COR-L47 (cell line): ENCODE results near the gene TLCD4.

Experiments used
- DNase-seq: peaks from one replicate; lab custom pipeline; 2025; lab: John Stamatoyannopoulos, UW

TLCD4 gene

GRCh38 chr1:95095833-95096217, 21.3 kb upstream of the TLCD4 start:
- no peak for DNase-seq

- no peak for DNase-seq
Observed at GRCh38 chr1:95096218-95096841, 20.8 kb upstream of the TLCD4 start.

DNA sequence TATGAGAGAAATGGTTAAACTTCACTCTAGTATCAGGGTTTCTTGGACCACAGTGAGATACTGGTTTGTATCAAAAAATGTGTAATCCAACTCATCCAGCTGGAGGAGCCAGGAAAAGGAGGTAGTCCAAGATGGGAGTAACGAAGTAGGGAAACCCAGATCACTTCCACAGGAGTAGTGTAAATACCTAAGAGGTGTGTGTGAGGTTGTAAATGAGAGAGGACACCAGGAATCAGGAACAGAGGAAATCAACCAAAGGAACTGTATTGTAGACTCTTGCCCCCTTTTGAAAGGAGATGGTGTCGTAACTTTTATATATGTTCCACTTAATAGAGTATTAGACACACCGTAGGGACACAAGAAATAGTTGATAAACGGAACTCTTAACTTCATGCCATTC, 19.7 kb upstream of the TLCD4 start:
- DNase-seq: no peak

DNA sequence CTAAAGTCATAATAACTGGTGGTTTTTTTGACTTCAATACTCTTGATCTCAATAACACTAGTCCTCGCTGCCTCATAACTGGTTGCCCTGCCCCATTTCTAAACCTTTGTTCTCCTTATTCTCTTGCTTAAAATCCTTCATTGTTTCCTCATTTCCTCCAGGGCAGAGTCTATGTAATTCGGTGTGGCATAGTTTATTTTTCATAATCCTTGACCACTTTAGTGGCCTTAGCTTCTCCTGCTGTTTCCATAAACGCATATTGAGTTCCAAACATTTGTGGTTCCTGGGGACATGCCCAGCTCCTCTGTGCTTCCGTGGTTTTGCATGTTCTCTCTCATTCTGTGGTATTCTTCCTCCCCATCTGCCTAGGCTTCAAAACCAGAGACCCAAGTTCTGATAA, 19.0 kb upstream of the TLCD4 start:
- DNase-seq: no peak

DNA sequence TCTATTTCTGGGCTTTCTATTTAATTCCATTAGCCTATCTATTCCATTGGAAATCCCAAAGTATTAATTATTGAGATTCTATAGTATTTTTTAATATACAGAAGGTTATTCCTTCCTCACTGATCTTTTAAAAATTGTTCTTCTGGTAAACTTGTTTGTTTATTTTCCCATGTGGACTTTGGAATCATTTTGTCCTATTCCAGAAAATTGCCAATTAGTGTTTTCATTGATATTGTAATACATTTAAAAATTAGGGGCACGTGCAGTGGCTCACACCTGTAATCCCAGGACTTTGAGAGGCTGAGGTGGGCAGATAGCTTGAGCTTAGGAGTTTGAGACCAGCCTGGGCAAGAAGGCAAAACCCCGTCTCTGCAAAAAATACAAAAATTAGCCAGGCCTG, 8.4 kb upstream of the TLCD4 start:
- DNase-seq: no peak

DNA sequence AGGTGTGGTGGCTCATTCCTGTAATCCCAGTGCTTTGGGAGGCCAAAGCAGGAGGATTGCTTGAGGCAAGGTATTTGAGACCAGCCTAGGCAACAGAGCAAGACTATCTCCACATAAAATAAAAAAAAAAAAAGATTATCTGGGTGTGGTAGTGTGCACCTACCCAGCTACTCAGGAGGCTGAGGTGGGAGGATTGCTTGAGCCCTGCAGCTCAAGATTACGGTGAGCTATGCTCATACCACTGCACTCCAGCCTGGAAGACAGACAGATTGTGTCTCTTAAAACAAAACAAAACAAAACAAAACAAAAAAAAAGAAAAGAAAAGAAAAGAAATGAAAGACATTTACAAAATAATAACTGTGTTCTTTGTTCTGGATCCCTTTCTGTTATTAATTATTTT, 6.1 kb upstream of the TLCD4 start:
- DNase-seq: no peak

- DNase-seq: no peak
Observed at GRCh38 chr1:95113684-95114083, 3.5 kb upstream of the TLCD4 start.

DNA sequence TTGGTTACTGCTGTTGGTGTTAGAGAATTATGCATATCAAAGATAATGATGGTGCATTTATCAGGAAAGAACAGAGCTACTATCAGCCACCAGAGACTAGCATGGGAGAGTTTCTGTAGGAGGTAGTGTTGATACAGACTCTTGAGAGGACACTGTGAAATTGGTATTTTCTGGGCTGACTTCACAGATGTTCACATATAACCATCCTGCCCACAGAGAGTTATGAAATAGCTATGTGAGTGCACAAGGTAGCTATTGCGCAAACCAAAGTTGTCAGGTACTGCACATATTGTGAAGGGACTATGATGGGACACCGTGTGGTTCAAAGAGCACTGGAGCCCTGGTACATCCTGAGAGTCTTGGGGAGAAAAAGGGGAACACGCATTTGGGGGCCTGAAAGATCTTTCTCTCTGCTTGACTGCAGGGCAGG, 1.4 kb upstream of the TLCD4 start:
- DNase-seq: no peak

DNA sequence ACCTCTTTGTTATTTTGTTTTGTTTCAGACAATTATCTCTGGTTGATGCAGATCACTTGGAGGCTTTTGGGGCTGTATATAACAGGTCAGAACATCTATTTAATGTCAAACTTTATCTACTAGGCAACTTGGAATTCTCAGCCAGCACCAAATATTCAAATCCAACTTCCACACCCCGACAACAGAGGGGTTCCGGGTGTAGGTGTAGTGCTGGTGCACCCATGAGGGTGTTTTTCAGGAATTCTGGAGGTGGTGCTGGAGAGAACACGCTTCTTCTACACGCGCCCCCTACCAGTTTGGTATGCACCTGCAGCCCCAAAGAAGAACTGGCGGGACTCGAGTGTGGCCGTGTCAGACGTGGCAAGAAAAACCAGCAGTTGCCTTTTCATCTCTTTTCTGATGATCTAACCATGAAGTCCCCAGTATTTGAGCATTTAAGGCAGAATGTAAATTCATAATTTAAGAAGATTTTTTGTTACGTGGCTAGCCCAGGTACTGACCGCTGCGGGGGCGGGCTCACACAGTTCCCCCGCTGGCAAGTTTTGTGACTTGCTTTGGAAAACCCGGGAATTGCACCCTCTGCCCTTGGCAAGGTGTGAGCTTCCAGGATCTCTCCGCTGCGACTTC, 462 bp upstream of the TLCD4 start:
- peak; percentile 70 for DNase-seq

GRCh38 chr1:95118067-95118499, 928 bp downstream of the TLCD4 start:
- no peak for DNase-seq

GRCh38 chr1:95118710-95119109, 1.6 kb downstream of the TLCD4 start:
- no peak for DNase-seq

- no peak for DNase-seq
Observed at GRCh38 chr1:95119273-95119672, 2.1 kb downstream of the TLCD4 start.

DNA sequence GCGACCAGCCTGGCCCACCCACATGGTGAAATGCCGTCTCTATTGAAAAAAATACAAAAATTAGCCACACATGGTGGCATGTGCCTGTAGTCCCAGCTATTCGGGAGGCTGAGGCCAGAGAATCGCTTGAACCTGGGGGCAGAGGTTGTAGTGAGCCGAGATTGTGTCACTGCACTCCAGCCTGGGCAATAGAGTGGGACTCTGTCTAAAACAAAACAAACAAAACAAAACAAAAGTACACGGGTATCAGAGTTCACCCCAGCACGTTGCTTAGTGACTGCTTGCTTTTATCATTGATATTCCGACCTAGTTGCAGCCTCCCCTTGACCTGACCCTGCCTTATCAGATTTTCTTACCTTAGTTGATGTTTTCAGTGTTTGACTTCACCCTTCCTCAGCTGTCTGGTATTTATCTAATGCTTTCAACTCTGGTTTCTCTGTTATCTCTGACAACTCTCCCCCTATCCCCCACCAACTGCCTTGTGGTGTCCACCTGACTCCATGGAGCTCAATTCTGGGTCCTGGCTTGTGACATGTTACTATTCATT, 5.1 kb downstream of the TLCD4 start:
- no peak for DNase-seq

DNA sequence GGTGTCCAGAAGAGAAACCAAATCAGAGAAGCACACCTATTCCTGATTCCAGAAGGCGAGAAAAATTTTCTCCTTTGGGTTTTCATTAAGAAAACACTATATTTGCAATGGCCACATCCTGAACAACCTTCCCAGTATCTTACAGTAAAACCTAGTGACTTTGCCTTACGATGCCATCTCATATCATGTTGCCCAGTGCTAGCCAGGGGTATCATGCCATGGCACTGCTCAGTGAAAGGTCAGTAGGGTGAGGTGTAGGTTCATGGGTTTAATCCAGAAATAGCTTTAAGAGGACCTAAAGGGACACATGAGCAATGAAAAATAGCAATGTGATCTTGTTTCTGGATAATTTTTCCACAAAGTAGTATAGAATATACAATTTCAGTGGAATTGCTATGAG, 7.2 kb downstream of the TLCD4 start:
- no peak for DNase-seq

DNA sequence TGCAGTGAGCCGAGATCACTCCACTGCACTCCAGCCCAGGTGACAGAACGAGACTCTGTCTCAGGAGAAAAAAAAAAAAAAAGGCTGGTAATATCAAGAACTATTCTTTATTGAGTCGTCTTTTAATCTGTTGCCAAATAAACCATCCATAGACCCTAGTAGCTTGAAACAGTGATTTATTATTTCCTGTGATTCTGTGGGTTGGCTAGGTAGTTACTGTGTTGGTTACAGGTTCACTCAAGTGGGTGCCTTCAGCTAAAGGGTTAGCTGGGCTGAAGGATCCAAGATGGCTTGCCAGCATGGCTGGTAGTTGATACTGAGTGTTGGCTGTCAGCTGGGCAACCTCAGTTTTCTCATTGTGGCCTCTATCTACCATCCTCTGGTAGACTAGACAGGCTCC, 9.2 kb downstream of the TLCD4 start:
- DNase-seq: no peak

- no peak for DNase-seq
Observed at GRCh38 chr1:95126846-95127245, 9.7 kb downstream of the TLCD4 start.

DNA sequence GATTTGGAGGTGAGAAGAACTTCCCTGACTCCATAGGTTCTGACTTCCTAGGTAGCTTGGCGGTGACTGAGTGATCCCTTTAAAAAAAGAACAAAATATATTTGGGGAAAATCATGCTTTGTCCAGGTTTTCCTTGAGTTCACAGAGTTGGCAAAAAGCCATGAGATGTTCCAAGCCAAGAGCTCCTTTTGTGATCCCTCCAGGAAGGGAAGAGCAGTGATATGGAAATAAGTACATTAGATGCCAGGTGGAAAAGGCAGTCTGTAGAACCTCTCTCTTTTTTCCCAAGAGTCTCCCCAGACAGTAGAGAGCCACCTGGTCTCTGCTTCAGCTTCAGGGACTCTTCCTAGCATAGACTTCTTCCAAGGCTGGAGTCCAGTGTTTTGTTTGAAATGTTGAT, 10.2 kb downstream of the TLCD4 start:
- no peak for DNase-seq

GRCh38 chr1:95132762-95133161, 15.6 kb downstream of the TLCD4 start:
- no peak for DNase-seq

DNA sequence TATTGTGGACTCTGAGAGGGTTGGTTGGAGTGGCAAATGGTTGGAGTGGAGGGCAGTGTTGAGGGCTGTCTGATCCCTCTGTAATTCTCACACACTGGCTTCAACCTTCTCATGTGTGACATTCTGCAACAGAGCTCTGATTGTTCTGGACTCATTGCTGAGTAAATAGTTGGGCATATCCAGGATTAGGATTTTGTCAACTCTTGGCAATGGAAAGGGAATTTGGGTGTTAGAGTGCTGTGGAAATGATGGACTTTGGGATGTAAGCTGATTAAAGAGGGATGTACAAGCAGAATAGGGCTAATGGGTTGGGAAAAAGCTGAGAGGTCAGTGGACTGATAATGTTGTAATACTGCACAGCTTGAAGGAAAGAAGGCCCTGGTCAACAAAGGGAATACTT, 16.5 kb downstream of the TLCD4 start:
- DNase-seq: no peak

DNA sequence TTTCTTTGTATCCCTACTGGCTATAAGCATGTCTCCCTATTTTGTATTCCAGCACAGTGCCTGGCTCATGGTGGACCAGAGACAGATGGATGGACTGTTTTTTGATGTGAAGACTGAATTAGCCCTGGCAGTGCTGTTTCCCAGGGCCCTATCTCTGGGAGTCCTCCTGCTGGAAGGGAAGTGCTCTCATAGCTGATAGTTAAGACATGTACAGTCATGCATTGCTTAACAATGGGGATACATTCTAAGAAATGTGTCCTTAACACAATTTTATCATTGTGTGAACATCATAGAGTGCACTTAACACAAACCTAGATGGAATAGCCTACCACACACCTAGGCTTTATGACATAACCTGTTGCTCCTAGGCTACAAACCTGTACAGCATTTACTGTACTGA, 21.1 kb downstream of the TLCD4 start:
- DNase-seq: no peak

DNA sequence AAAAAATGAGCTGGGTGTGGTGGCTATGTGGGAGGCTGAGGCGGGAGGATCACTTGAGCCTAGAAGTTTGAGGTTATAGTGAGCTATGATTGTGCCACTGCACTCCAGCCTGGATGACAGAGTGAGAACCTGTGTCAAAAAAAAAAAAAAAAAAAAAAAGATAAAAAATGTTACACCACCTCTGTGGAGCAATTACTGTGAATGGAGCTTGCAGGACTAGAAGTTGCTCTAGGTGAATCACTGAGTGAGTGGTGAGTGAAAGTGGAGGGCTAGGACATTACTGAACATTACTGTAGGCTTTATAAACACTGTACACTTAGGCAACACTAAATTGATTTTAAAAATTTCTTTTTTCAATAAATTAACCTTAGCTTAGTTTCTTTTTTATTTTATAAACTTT, 21.9 kb downstream of the TLCD4 start:
- no peak for DNase-seq

DNA sequence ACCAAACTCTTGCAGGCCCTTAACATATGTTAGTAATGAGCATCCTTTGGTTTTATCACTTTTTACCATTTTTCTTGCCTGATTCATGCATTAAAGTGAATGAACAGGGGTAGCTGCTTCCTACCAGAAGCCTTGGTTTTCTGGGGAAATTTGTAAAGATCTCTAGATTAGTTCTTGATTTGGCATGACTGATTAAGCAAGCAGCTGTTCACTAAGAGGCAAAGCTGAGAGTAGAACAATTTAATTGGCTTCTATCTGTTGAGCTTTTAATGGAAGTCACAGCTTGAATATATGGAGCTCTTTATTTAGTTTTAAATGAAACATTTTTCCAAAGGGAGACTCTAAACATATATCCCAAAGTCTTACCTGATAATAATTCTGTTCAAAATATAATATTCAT, 23.6 kb downstream of the TLCD4 start:
- DNase-seq: no peak

GRCh38 chr1:95145493-95145892, 28.3 kb downstream of the TLCD4 start:
- no peak for DNase-seq

DNA sequence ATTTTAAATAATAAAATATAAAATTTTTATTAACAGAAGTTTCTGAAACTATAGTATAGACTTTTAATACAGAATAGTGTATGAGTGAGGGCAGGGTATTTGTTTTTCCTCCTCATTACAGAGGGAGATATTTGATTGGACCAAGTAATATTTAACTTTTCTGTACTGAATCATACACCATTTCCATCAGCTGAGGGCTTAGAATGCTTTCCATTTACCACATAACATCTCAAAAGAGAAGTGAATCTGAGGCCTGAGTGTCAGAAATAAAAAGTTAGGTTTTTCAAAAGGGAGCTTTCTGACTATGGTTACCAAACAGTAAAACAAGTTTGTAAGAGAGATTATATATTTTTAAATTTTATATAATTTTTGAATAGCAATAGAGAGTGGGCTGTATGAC, 29.5 kb downstream of the TLCD4 start:
- no peak for DNase-seq
